Neural progenitor cell (in vitro differentiated cells): ENCODE data around the gene XPNPEP1. TPM values are rescaled to one million over a fixed set of nuclear protein-coding genes. Genes with fewer than 3 reads are reported as not detected.

Source experiments
- DNase-seq: peaks from one replicate; pipeline ENCODE4 v3.0.0-alpha.2; 2016; ENCODE audit warnings: low spot score
- H2AFZ ChIP-seq: fragments of 200-600 bp; sonication (generic); replicated peaks from 2 replicates; pipeline ENCODE4 v1.6.1; 2016; ENCODE audit warnings: antibody characterized with exemption
- H3F3A ChIP-seq: fragments of 200-600 bp; sonication (generic); 2 replicates; pipeline ENCODE4 v1.6.1; 2016; ENCODE audit warnings: antibody characterized with exemption, low read depth
- H3K27ac ChIP-seq: fragments of 200-600 bp; sonication (generic); 2 replicates; pipeline ENCODE4 v1.5.1; 2016; ENCODE audit warnings: mild to moderate bottlenecking
- H3K27me3 ChIP-seq: fragments of 200-600 bp; sonication (generic); 2 replicates; pipeline ENCODE4 v1.6.1; 2016; ENCODE audit warnings: mild to moderate bottlenecking, moderate library complexity
- H3K36me3 ChIP-seq: fragments of 200-600 bp; sonication (generic); 2 replicates; pipeline ENCODE4 v1.5.1; 2016
- H3K4me1 ChIP-seq: fragments of 200-600 bp; sonication (generic); 2 replicates; pipeline ENCODE4 v1.6.1; 2016; ENCODE audit warnings: mixed run types
- H3K4me2 ChIP-seq: fragments of 200-600 bp; sonication (generic); 2 replicates; pipeline ENCODE4 v1.6.1; 2016
- H3K4me3 ChIP-seq: fragments of 200-600 bp; sonication (generic); 2 replicates; pipeline ENCODE4 v1.5.1; 2016
- H3K79me2 ChIP-seq: fragments of 200-600 bp; sonication (generic); 2 replicates; pipeline ENCODE4 v1.6.1; 2016; ENCODE audit warnings: low read depth
- H3K9ac ChIP-seq: fragments of 200-600 bp; sonication (generic); 2 replicates; pipeline ENCODE4 v1.6.1; 2016
- H3K9me3 ChIP-seq: fragments of 200-600 bp; sonication (generic); 2 replicates; pipeline ENCODE4 v1.5.1; 2016; ENCODE audit warnings: low read depth
- H4K20me1 ChIP-seq: fragments of 200-600 bp; sonication (generic); 2 replicates; pipeline ENCODE4 v1.6.1; 2016; ENCODE audit warnings: low read depth
- H3K27ac Mint-ChIP-seq: 3 replicates; pipeline ENCODE4 v1.8.0; 2021; ENCODE audit warnings: mixed read lengths
- H3K27me3 Mint-ChIP-seq: 2 replicates; pipeline ENCODE4 v1.8.0; 2022; ENCODE audit warnings: low read depth, mild to moderate bottlenecking, inconsistent platforms, moderate library complexity, mixed read lengths; ENCODE audit not compliant: insufficient read depth
- H3K36me3 Mint-ChIP-seq: 3 replicates; pipeline ENCODE4 v1.8.0; 2021; ENCODE audit warnings: mixed read lengths
- H3K4me1 Mint-ChIP-seq: 3 replicates; pipeline ENCODE4 v1.8.0; 2021; ENCODE audit warnings: mixed read lengths
- H3K4me3 Mint-ChIP-seq: 3 replicates; pipeline ENCODE4 v1.8.0; 2021; ENCODE audit warnings: mild to moderate bottlenecking, moderate library complexity, mixed read lengths
- H3K9me3 Mint-ChIP-seq: 3 replicates; pipeline ENCODE4 v1.8.0; 2020; ENCODE audit warnings: mixed read lengths
- CTCF ChIP-seq: fragments of 200-600 bp; sonication (generic); IDR thresholded peaks from 2 replicates; pipeline ENCODE4 v1.5.1; 2017; ENCODE audit warnings: antibody characterized with exemption, mild to moderate bottlenecking
- EZH2 ChIP-seq: fragments of 200-600 bp; sonication (generic); IDR thresholded peaks from 2 replicates; pipeline ENCODE4 v1.6.1; 2017; ENCODE audit warnings: antibody characterized with exemption, mild to moderate bottlenecking, moderate library complexity
- EZH2phosphoT487 ChIP-seq: fragments of 200-600 bp; sonication (generic); IDR thresholded peaks from 2 replicates; pipeline ENCODE4 v1.6.1; 2017; ENCODE audit warnings: antibody characterized with exemption
- total RNA-seq: library from RNA; depleted of rRNA; stranded (reverse); fragments of >200 nt; gene quantifications from 2 replicates; pipeline ENCODE4 v1.2.3, GENCODE V29; 2015; ENCODE audit warnings: low replicate concordance

Gene XPNPEP1
- total RNA-seq, 1 donor from 2014 or later: 113 TPM

- Histone ChIP-seq H3K4me3 (no peak overlapping the region), H3K27me3 (no peaks in the 10 kb centered on the region), H2AFZ (no peak overlapping the region), H3K79me2 (no peaks in the 10 kb centered on the region), H3K4me1 (peaks cover 30% of the 10 kb centered on the region), H3F3A (peaks cover 20% of the 10 kb centered on the region), H3K9me3 (no peaks in the 10 kb centered on the region), H3K4me2 (no peak overlapping the region), H3K9ac (no peak overlapping the region), H3K27ac (no peak overlapping the region), H4K20me1 (peaks cover 7% of the 10 kb centered on the region), H3K36me3 (no peaks in the 10 kb centered on the region)
- Mint-ChIP-seq H3K27me3 (peaks cover 2% of the 10 kb centered on the region), H3K4me1 (peaks cover 26% of the 10 kb centered on the region), H3K9me3 (peaks cover 2% of the 10 kb centered on the region), H3K27ac (no peak overlapping the region), H3K36me3 (peaks cover 37% of the 10 kb centered on the region), H3K4me3 (no peak overlapping the region)
- no peak for TF ChIP-seq EZH2
- TF ChIP-seq EZH2phosphoT487: no peak
- TF ChIP-seq CTCF: no peak
- no peak for DNase-seq
These were observed 27.5 kb downstream of the XPNPEP1 start for GRCh38 chr10:109895848-109896247.

GRCh38 chr10:109895095-109895818 is 28.1 kb downstream of the XPNPEP1 start:
- Mint-ChIP-seq H3K27me3 (peaks cover 2% of the 10 kb centered on the region), H3K27ac (no peak overlapping the region), H3K9me3 (no peaks in the 10 kb centered on the region), H3K4me3 (no peak overlapping the region), H3K36me3 (peaks cover 37% of the 10 kb centered on the region), H3K4me1 (peaks cover 26% of the 10 kb centered on the region)
- no peaks in the 10 kb centered on the region for H3K36me3 ChIP-seq
- no peak overlapping the region for H3K4me2 ChIP-seq
- no peak for TF ChIP-seq CTCF
- TF ChIP-seq EZH2: no peak
- no peak for TF ChIP-seq EZH2phosphoT487
- no peaks in the 10 kb centered on the region for H3K79me2 ChIP-seq
- no peak overlapping the region for H3K4me3 ChIP-seq
- H3K4me1 ChIP-seq: peaks cover 30% of the 10 kb centered on the region
- H3K27ac ChIP-seq: no peak overlapping the region
- H3F3A ChIP-seq: peaks cover 20% of the 10 kb centered on the region
- H4K20me1 ChIP-seq: peaks cover 7% of the 10 kb centered on the region
- no peaks in the 10 kb centered on the region for H3K27me3 ChIP-seq
- no peak for DNase-seq
- H3K9me3 ChIP-seq: no peaks in the 10 kb centered on the region
- no peak overlapping the region for H3K9ac ChIP-seq
- H2AFZ ChIP-seq: no peak overlapping the region

GRCh38 chr10:109894516-109894915 is 28.8 kb downstream of the XPNPEP1 start:
- Histone ChIP-seq H3K9ac (no peak overlapping the region), H2AFZ (no peak overlapping the region), H3K4me3 (no peak overlapping the region), H3K36me3 (no peaks in the 10 kb centered on the region), H3F3A (peaks cover 20% of the 10 kb centered on the region), H3K9me3 (no peaks in the 10 kb centered on the region), H3K4me1 (peaks cover 30% of the 10 kb centered on the region), H3K27ac (no peak overlapping the region), H3K79me2 (no peaks in the 10 kb centered on the region), H3K4me2 (no peak overlapping the region), H3K27me3 (no peaks in the 10 kb centered on the region), H4K20me1 (peaks cover 7% of the 10 kb centered on the region)
- no peaks in the 10 kb centered on the region for H3K9me3 Mint-ChIP-seq
- H3K4me1 Mint-ChIP-seq: peaks cover 26% of the 10 kb centered on the region
- H3K27ac Mint-ChIP-seq: no peak overlapping the region
- no peak for DNase-seq
- no peak overlapping the region for H3K4me3 Mint-ChIP-seq
- no peak for TF ChIP-seq CTCF
- TF ChIP-seq EZH2phosphoT487: no peak
- no peak for TF ChIP-seq EZH2
- peaks cover 35% of the 10 kb centered on the region for H3K36me3 Mint-ChIP-seq
- peaks cover 2% of the 10 kb centered on the region for H3K27me3 Mint-ChIP-seq
